Body of pancreas (tissue), 4 donors: ENCODE results near the gene CDC42EP2. TPM values are rescaled to one million over a fixed set of nuclear protein-coding genes. Genes with fewer than 3 reads are reported as not detected.
A peak's percentile ranks its signal among the peaks of the same experiment; 100 is the strongest.

Experiments
- ATAC-seq: fragments of 150-250 bp; one replicate; pipeline ENCODE4 v1.9.1; 2016
- DNase-seq, 4 donors: peaks; one replicate each; pipeline ENCODE4 v3.0.0-alpha.2; 2019
- H3K27ac ChIP-seq, 4 donors: fragments of 200-600 bp; sonication (generic); 1 replicate in 3 of 4; 2 replicates in 1 of 4; pipeline versions ENCODE4 v1.5.1 to v1.6.1; 2016 to 2019; ENCODE audit warnings: mild to moderate bottlenecking in 1 of 4, mixed read lengths in 1 of 4, moderate library complexity in 1 of 4
- H3K27me3 ChIP-seq, 2 donors: fragments of 200-600 bp; sonication (generic); one replicate each; pipeline ENCODE4 v1.6.0; 2016; ENCODE audit warnings: mild to moderate bottlenecking in 1 of 2
- H3K36me3 ChIP-seq, 2 donors: fragments of 200-600 bp; sonication (generic); replicated peaks in 1 of 2; 2 replicates each; pipeline ENCODE4 v1.5.1; 2016; ENCODE audit warnings: low read depth in 2 of 2; ENCODE audit not compliant: insufficient read depth in 1 of 2
- H3K4me1 ChIP-seq: fragments of 200-600 bp; sonication (generic); one replicate; pipeline ENCODE4 v1.6.0; 2016
- H3K4me3 ChIP-seq, 2 donors: fragments of 200-600 bp; sonication (generic); 1 replicate in 1 of 2; 2 replicates in 1 of 2; pipeline ENCODE4 v1.5.1; 2016 to 2019
- H3K9me3 ChIP-seq, 3 donors: fragments of 200-600 bp; sonication (generic); 1 replicate in 2 of 3; 2 replicates in 1 of 3; pipeline ENCODE4 v1.5.1; 2016
- POLR2A ChIP-seq, 3 donors: fragments of 450-650 bp; IDR thresholded peaks; one replicate each; pipeline ENCODE4 v1.6.1; 2016; ENCODE audit warnings: antibody characterized with exemption in 3 of 3, mild to moderate bottlenecking in 2 of 3
- WGBS, 2 donors: methylation state at CpG; one replicate each; pipeline ENCODE4 v1.1.5; 2017; 5-methylcytosine and 5-hydroxymethylcytosine counted together
- intact Hi-C: fragments of 100-400 bp; cut with DNase I; formaldehyde crosslinking; loops from one replicate; pipeline ENCODE4 v1.15.1; 2023
- total RNA-seq, 2 donors: library from RNA; depleted of rRNA; stranded (reverse); fragments of >200 nt; gene quantifications; one replicate each; pipeline ENCODE4 v1.1.0, GENCODE V29; 2016
- TF ChIP-seq, protein P1 (sequence below), 7 experiments: fragments of 450-650 bp in 4 of 7; fragments of 200-600 bp in 3 of 7; sonication (generic) in 3 of 7; IDR thresholded peaks; one replicate each; pipeline ENCODE4 v1.5.1; 2016 to 2019; ENCODE audit warnings: antibody characterized with exemption in 7 of 7

CDC42EP2 gene
- total RNA-seq, 2 donors from 2014 or later, result 8.3 to 16.8 TPM

DNA sequence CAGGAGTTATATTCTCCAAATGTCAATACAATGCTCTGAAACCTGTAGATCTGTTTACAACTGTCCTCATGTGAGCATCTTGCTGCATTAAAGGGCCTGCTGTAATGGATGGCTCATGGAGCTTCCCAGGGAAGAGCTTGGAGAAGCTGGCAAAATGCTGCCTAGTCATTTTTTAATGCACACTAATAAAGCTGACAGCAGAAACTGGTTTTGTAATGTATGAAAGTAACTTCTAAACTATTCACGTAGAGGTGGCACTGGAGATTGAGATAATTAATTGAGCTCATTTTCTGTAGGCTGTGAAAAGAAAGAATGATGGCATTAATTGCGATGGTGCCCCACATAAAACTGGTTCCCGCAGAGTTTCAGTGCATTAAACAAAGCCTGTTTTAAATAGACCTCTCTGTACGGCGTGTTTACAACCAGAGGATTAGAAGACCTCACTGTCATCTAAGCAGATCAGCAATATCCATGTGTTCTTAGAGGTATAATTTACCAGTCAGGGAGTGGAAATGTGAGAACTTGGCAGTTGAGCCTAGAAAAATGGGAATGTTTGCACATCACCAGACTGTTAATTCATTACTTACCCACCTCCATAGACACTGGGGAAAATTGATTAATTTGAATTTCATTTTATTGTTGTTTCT is 36.9 kb upstream of the CDC42EP2 start:
- no peaks in the 10 kb centered on the region for H3K9me3 ChIP-seq
- 54 to 68% methylated on average over 5 of the region's 5 CpGs for WGBS, 2 donors
- TF ChIP-seq, protein P1, sequence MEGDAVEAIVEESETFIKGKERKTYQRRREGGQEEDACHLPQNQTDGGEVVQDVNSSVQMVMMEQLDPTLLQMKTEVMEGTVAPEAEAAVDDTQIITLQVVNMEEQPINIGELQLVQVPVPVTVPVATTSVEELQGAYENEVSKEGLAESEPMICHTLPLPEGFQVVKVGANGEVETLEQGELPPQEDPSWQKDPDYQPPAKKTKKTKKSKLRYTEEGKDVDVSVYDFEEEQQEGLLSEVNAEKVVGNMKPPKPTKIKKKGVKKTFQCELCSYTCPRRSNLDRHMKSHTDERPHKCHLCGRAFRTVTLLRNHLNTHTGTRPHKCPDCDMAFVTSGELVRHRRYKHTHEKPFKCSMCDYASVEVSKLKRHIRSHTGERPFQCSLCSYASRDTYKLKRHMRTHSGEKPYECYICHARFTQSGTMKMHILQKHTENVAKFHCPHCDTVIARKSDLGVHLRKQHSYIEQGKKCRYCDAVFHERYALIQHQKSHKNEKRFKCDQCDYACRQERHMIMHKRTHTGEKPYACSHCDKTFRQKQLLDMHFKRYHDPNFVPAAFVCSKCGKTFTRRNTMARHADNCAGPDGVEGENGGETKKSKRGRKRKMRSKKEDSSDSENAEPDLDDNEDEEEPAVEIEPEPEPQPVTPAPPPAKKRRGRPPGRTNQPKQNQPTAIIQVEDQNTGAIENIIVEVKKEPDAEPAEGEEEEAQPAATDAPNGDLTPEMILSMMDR (IDR thresholded peaks at IDR 0.05), result no peak
- no peak for TF ChIP-seq POLR2A (IDR thresholded peaks at IDR 0.05)
- DNase-seq (no peak), ATAC-seq (no peak)
- intact Hi-C loops, result no loop called here
- peaks cover 55% of the 10 kb centered on the region for H3K4me1 ChIP-seq
- H3K27ac ChIP-seq, result peak overlapping the region in 3 of 4 donors; percentile 3 to 84 (median 68)
- no peaks in the 10 kb centered on the region for H3K27me3 ChIP-seq
- peaks cover 0 to 8% of the 10 kb centered on the region in 2 donors for H3K36me3 ChIP-seq
- no peak overlapping the region for H3K4me3 ChIP-seq

DNA sequence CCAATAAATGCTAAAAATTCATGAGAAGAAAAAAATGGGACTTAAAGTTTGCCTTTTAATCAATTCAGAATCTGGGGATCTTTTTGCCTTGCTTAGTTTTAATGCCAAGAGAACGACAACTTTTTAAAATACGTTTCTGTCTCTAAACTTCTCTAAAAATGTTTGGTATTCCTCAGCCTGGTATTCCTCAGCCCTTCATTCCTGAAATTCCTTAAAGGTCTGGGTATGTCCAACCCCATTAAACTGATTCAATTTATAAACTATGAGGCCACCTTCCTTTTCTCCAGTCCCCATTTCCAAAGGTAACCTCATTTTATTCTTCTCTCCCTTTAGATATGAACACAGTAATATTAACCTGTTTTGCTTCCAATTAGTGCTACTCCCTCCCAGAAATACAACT is 36.3 kb upstream of the CDC42EP2 start:
- intact Hi-C loops, result no loop called here
- Histone ChIP-seq H3K27me3 (no peaks in the 10 kb centered on the region), H3K9me3 (no peaks in the 10 kb centered on the region), H3K27ac (peak overlapping the region in 2 of 4 donors; percentile 30 to 84), H3K4me1 (peaks cover 55% of the 10 kb centered on the region), H3K36me3 (peaks cover 0 to 8% of the 10 kb centered on the region in 2 donors), H3K4me3 (no peak overlapping the region)
- DNase-seq (no peak), ATAC-seq (no peak)
- TF ChIP-seq POLR2A (IDR thresholded peaks at IDR 0.05), result no peak
- TF ChIP-seq, protein P1 (IDR thresholded peaks at IDR 0.05), result no peak
- 59 to 70% methylated on average over 2 of the region's 2 CpGs for WGBS, 2 donors

DNA sequence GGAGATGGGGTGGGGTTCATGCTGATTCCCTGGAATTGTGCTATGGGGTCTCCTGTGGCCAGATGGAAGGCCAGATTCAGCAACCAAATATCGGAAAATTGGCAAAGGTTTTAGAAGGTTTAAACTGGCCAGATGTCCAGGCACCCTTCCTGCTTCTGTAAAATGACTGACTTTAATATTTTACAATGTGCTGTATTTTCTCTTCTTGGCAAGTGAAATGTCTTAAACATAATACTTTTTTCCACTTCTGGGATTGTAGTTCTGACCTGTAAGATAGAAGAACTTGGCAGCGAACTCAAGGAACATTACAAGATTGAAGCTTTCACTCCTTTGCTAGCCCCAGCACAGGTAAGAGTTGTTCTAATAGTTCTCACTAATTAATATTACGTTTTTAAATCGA is 35.4 kb upstream of the CDC42EP2 start:
- 84 to 87% methylated on average over 4 of the region's 4 CpGs for WGBS, 2 donors
- no peak for DNase-seq
- H3K27me3 ChIP-seq, result no peaks in the 10 kb centered on the region
- H3K9me3 ChIP-seq, result no peaks in the 10 kb centered on the region
- peaks cover 55% of the 10 kb centered on the region for H3K4me1 ChIP-seq
- peaks cover 0 to 8% of the 10 kb centered on the region in 2 donors for H3K36me3 ChIP-seq
- H3K27ac ChIP-seq, result peak overlapping the region; percentile 7 to 72 (median 36)
- no peak overlapping the region for H3K4me3 ChIP-seq
- intact Hi-C loops, result no loop called here
- TF ChIP-seq POLR2A (IDR thresholded peaks at IDR 0.05), result no peak
- TF ChIP-seq, protein P1 (IDR thresholded peaks at IDR 0.05), result no peak
- no peak for ATAC-seq

DNA sequence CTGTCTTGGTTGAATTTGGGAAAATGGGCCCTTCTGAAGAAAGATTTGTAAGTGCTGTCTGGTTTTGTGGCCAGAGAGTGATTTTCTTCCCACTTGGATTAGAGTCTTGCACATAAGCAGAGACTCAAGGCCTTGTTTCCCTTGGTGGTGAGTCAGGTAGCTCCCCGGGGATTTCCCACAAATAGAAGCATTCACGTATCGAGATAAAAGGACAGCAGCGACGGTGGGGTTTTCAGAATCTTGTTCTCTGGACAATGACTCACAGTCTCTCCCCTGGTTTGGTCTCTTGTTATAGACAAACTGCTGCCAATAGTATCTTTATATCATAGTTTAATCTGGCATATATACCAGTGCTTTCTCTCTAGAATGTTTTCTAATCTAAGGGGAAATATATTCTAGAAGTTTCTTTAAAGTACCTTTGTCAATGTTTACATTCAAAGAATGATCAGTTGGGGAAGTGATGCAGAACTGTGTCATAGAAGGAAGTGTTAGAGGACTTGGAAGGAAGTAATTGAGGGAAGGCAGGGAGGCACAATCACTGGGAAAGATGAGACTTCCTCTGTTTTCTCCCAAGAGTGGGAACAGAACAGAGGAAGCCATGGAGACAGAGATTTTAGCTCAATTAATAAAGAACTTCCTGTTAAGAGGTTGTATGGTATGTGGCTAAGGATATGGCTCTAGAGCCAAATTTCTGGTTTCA is 34.8 kb upstream of the CDC42EP2 start:
- Histone ChIP-seq H3K36me3 (peaks cover 0 to 11% of the 10 kb centered on the region in 2 donors), H3K27me3 (no peaks in the 10 kb centered on the region), H3K27ac (peak overlapping the region; percentile 7 to 72 (median 36)), H3K4me1 (peaks cover 52% of the 10 kb centered on the region), H3K4me3 (no peak overlapping the region), H3K9me3 (no peaks in the 10 kb centered on the region)
- DNase-seq (peak in 3 of 4 donors; percentile 36 to 71 (median 64)), ATAC-seq (peak; percentile 20)
- intact Hi-C loops, result no loop called here
- 31 to 45% methylated on average over 5 of the region's 5 CpGs for WGBS, 2 donors
- TF ChIP-seq POLR2A (IDR thresholded peaks at IDR 0.05), result peak in 1 of 3 donors; percentile 6
- TF ChIP-seq, protein P1 (IDR thresholded peaks at IDR 0.05), result no peak
